HepG2 (cell line): Measurements from ENCODE around the gene RABGAP1. TPM values are rescaled to one million over a fixed set of nuclear protein-coding genes. Genes with fewer than 3 reads are reported as not detected.

Source experiments
- ARNT ChIP-seq: fragments of 450-650 bp; IDR thresholded peaks from 2 replicates; pipeline ENCODE4 v1.6.1; 2017
- ARNTL ChIP-seq: sonication (generic); formaldehyde crosslinking; IDR thresholded peaks from 2 replicates; pipeline ENCODE4 v1.4.0; 2020; ENCODE audit warnings: mild to moderate bottlenecking, missing genetic modification reagents
- ATF1 ChIP-seq: IDR thresholded peaks from 2 replicates; pipeline ENCODE4 v1.6.1; 2016; ENCODE audit warnings: mild to moderate bottlenecking, control low read depth
- ATF5 ChIP-seq: sonication (generic); formaldehyde crosslinking; IDR thresholded peaks from 2 replicates; pipeline ENCODE4 v1.4.0; 2020; ENCODE audit warnings: mild to moderate bottlenecking, low read depth, missing genetic modification reagents
- CEBPB ChIP-seq: IDR thresholded peaks from 2 replicates; pipeline ENCODE4 v1.6.1; 2011; ENCODE audit warnings: low read depth, low read length, improper control_type of control experiment, borderline replicate concordance
- CREBL2 ChIP-seq: sonication (generic); formaldehyde crosslinking; IDR thresholded peaks from 2 replicates; pipeline ENCODE4 v1.8.1; 2023; ENCODE audit warnings: missing genetic modification reagents, mild to moderate bottlenecking, borderline replicate concordance
- EZH2 ChIP-seq: conservative IDR thresholded peaks from 2 replicates; pipeline ENCODE4 v1.6.1; 2012; ENCODE audit warnings: mild to moderate bottlenecking, low read depth, low read length, moderate library complexity
- FOXK1 ChIP-seq: sonication (generic); formaldehyde crosslinking; IDR thresholded peaks from 2 replicates; pipeline ENCODE4 v1.4.0; 2020; ENCODE audit warnings: low read depth, missing genetic modification reagents, borderline replicate concordance
- HOMEZ ChIP-seq: IDR thresholded peaks from 2 replicates; pipeline ENCODE4 v1.6.1; 2016; ENCODE audit warnings: low read depth
- KLF15 ChIP-seq: sonication (generic); formaldehyde crosslinking; IDR thresholded peaks from 2 replicates; pipeline ENCODE4 v1.8.1; 2023; ENCODE audit warnings: borderline replicate concordance, mild to moderate bottlenecking, inconsistent platforms, missing genetic modification reagents, mixed read lengths
- MIER2 ChIP-seq: IDR thresholded peaks from 2 replicates; pipeline ENCODE4 v1.6.1; 2016; ENCODE audit warnings: missing biosample characterization, missing genetic modification reagents
- MXD4 ChIP-seq: IDR thresholded peaks from 2 replicates; pipeline ENCODE4 v1.6.1; 2016; ENCODE audit warnings: mild to moderate bottlenecking, missing biosample characterization, missing genetic modification reagents
- NFKBIZ ChIP-seq: IDR thresholded peaks from 2 replicates; pipeline ENCODE4 v1.6.1; 2018; ENCODE audit warnings: missing genetic modification reagents, missing compliant biosample characterization
- PCBP1 ChIP-seq: fragments of 200-400 bp; formaldehyde crosslinking; IDR thresholded peaks from 2 replicates; pipeline ENCODE4 v1.6.1; 2017; ENCODE audit warnings: mild to moderate bottlenecking, low read depth, low read length, borderline replicate concordance
- PHF20 ChIP-seq: sonication (generic); formaldehyde crosslinking; IDR thresholded peaks from 2 replicates; pipeline ENCODE4 v1.5.0; 2020; ENCODE audit warnings: mild to moderate bottlenecking, missing genetic modification reagents
- PHF21A ChIP-seq: sonication (generic); formaldehyde crosslinking; IDR thresholded peaks from 2 replicates; pipeline ENCODE4 v1.5.0; 2020; ENCODE audit warnings: mild to moderate bottlenecking, missing genetic modification reagents
- RBM22 ChIP-seq: fragments of 200-400 bp; formaldehyde crosslinking; optimal IDR thresholded peaks from 2 replicates; pipeline ENCODE3; 2017; ENCODE audit warnings: mild to moderate bottlenecking, low read length, moderate library complexity
- SALL1 ChIP-seq: sonication (generic); formaldehyde crosslinking; IDR thresholded peaks from 2 replicates; pipeline ENCODE4 v1.8.0; 2022; ENCODE audit warnings: mild to moderate bottlenecking, missing genetic modification reagents
- SIX4 ChIP-seq: sonication (generic); formaldehyde crosslinking; IDR thresholded peaks from 2 replicates; pipeline ENCODE4 v1.4.0; 2020; ENCODE audit warnings: missing genetic modification reagents
- SNAPC5 ChIP-seq: sonication (generic); formaldehyde crosslinking; IDR thresholded peaks from 2 replicates; pipeline ENCODE4 v1.8.1; 2023; ENCODE audit warnings: mild to moderate bottlenecking, missing genetic modification reagents, borderline replicate concordance
- SP140L ChIP-seq: sonication (generic); formaldehyde crosslinking; IDR thresholded peaks from 2 replicates; pipeline ENCODE4 v1.4.0; 2020; ENCODE audit warnings: missing genetic modification reagents, borderline replicate concordance
- TBX3 ChIP-seq: fragments of 450-650 bp; IDR thresholded peaks from 2 replicates; pipeline ENCODE4 v1.6.1; 2017; ENCODE audit warnings: antibody characterized with exemption, mild to moderate bottlenecking, inconsistent platforms, borderline replicate concordance
- ZIK1 ChIP-seq: sonication (generic); formaldehyde crosslinking; IDR thresholded peaks from 2 replicates; pipeline ENCODE4 v1.5.0; 2020; ENCODE audit warnings: mild to moderate bottlenecking, low read depth, missing genetic modification reagents, borderline replicate concordance
- ZNF225 ChIP-seq: sonication (generic); formaldehyde crosslinking; IDR thresholded peaks from 2 replicates; pipeline ENCODE4 v1.4.0; 2020; ENCODE audit warnings: mild to moderate bottlenecking, missing genetic modification reagents
- ZNF296 ChIP-seq: sonication (generic); formaldehyde crosslinking; conservative IDR thresholded peaks from 2 replicates; pipeline ENCODE4 v1.5.0; 2020; ENCODE audit warnings: mild to moderate bottlenecking, missing genetic modification reagents
- ZNF367 ChIP-seq: sonication (generic); formaldehyde crosslinking; IDR thresholded peaks from 2 replicates; pipeline ENCODE4 v1.4.0; 2020; ENCODE audit warnings: missing genetic modification reagents, borderline replicate concordance
- ZNF468 ChIP-seq: sonication (generic); formaldehyde crosslinking; IDR thresholded peaks from 2 replicates; pipeline ENCODE4 v1.8.0; 2022; ENCODE audit warnings: mild to moderate bottlenecking, moderate library complexity, missing genetic modification reagents
- ZNF577 ChIP-seq: sonication (generic); formaldehyde crosslinking; IDR thresholded peaks from 2 replicates; pipeline ENCODE4 v1.4.0; 2020; ENCODE audit warnings: mild to moderate bottlenecking, low read depth, missing genetic modification reagents, borderline replicate concordance
- ZNF644 ChIP-seq: IDR thresholded peaks from 2 replicates; pipeline ENCODE4 v1.6.1; 2016; ENCODE audit warnings: low read depth
- ZNF768 ChIP-seq: sonication (generic); formaldehyde crosslinking; IDR thresholded peaks from 2 replicates; pipeline ENCODE4 v1.4.0; 2020; ENCODE audit warnings: missing genetic modification reagents
- ZNF883 ChIP-seq: sonication (generic); formaldehyde crosslinking; IDR thresholded peaks from 2 replicates; pipeline ENCODE4 v1.5.1; 2020; ENCODE audit warnings: mild to moderate bottlenecking, missing genetic modification reagents; ENCODE audit errors: not compliant biosample characterization
- polyA plus RNA-seq, 8 experiments: library from polyadenylated mRNA; depleted of rRNA in 3 of 8; stranded (reverse) in 7 of 8; unstranded in 1 of 8; fragments of >200 nt; fragmentation: Illumina TruSeq in 4 of 8; extraction: Trizol in 4 of 8; gene quantifications; 2 replicates each; pipeline versions ENCODE4 v1.2.1 to v1.2.3, GENCODE V29; 2011 to 2016; ENCODE audit warnings: low read depth in 4 of 8, missing spikeins in 1 of 8, mixed read lengths in 1 of 8; ENCODE audit not compliant: insufficient read depth in 1 of 8
- total RNA-seq, 5 experiments: library from RNA; depleted of rRNA; stranded (reverse); fragments of >200 nt; fragmentation: Illumina TruSeq; extraction: Trizol; gene quantifications; 2 replicates each; pipeline ENCODE4 v1.2.3, GENCODE V29; 2016; ENCODE audit warnings: low read depth in 1 of 5

The RABGAP1 gene
- total and polyA plus RNA-seq, 2 of the 13 experiments (the other 11 are each of a cell fraction or from before 2014, with no cell fraction given): 19.1 to 19.3 TPM

DNA sequence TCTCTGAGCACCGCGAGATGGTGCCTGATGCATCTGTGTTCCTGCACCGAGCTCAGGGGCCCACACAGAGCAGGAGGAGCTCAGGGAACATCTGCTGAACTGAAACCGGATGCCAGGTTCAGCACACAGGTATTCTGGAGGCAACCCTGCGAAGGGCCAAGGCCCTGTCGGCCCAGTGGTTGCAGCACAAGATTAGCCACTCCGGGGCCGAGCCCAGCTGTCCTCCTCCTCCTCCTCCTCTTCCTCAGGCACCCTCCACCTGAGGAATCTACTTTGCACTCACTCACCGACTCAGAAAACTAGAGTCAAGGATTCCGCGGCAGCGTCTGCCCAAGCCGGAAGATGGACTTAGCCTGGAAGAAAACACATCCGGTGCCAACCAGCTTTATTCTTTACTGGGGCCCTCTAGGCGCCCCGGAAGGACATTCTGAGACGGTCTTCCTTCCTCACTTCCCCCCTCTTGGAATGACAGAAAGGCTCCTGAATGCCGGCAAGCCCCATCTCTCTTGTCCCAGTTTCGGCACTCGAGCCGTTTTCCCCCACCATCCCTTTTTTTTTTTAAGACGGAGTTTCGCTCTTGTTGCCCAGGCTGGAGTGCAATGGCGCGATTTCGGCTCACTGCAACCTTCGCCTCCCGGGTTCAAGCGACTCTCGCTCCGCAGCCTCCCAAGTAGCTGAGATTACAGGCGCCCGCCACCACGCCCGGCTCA, 27.7 kb upstream of the RABGAP1 start, which contains the start of gene ZBTB6 (continued):
- TF ChIP-seq ZNF296 (CRISPR knock-in tag) (no peak), EZH2 (no peak), PHF21A (CRISPR knock-in tag) (peak; percentile 87; the same call in 1 of the 2 replicates), FOXK1 (CRISPR knock-in tag) (peak; percentile 85; the same call in 1 of the 2 replicates), ARNT (no peak), MIER2 (CRISPR knock-in tag) (no peak), ZNF225 (CRISPR knock-in tag) (no peak; the same call in 1 of the 2 replicates), TBX3 (no peak), SP140L (CRISPR knock-in tag) (no peak), SIX4 (no peak), SNAPC5 (CRISPR knock-in tag) (no peak), RBM22 (peak; percentile 66), ATF5 (CRISPR knock-in tag) (no peak), ZIK1 (CRISPR knock-in tag) (no peak), ZNF367 (CRISPR knock-in tag) (no peak), ZNF768 (CRISPR knock-in tag) (peak; percentile 34; the same call in 1 of the 2 replicates), SALL1 (CRISPR knock-in tag) (peak; percentile 64; the same call in 1 of the 2 replicates), NFKBIZ (CRISPR knock-in tag) (0 out of 2 replicates have a peak, but pooled peaks have one; percentile 60), ZNF468 (CRISPR knock-in tag) (no peak), HOMEZ (CRISPR knock-in tag) (no peak; the same call in 1 of the 2 replicates), ZNF577 (no peak), ZNF883 (no peak), ARNTL (CRISPR knock-in tag) (no peak), ZNF644 (no peak), ATF1 (no peak), PCBP1 (no peak), CEBPB (no peak), KLF15 (CRISPR knock-in tag) (no peak), MXD4 (CRISPR knock-in tag) (peak; percentile 62; the same call in 1 of the 2 replicates), CREBL2 (CRISPR knock-in tag) (no peak), PHF20 (peak; percentile 98)
